ENCODE measurements around the gene KLHL36.

KLHL36 gene

GRCh38 chr16:84647828-84648594, at the start of gene KLHL36:
KLHL36 (plus strand) TSS chr16:84648511; CDS start chr16:84650868, 2,357 bp downstream.
- TF ChIP-seq ZNF274 (IDR thresholded peaks at IDR 0.05; ENCODE audit: low read depth, low read length): no peak
- peak within 1 kb of the TSS; percentile 70 for H3K4me3 ChIP-seq (ENCODE audit: low read length)

GRCh38 chr16:84599521-84600202, 48.6 kb upstream of the KLHL36 start:
- TF ChIP-seq ZNF274 (IDR thresholded peaks at IDR 0.05; ENCODE audit: low read depth, low read length): no peak
- peak overlapping the region; percentile 45; the same call in 1 of the 2 replicates for H3K4me3 ChIP-seq (ENCODE audit: low read length)

- TF ChIP-seq ZNF274 (IDR thresholded peaks at IDR 0.05; ENCODE audit: low read depth, low read length): no peak
- H3K4me3 ChIP-seq (ENCODE audit: low read length): peak overlapping the region; percentile 34; the same call in 1 of the 2 replicates
These were observed 47.7 kb upstream of the KLHL36 start for GRCh38 chr16:84600343-84601229.

- no peak for TF ChIP-seq ZNF274 (IDR thresholded peaks at IDR 0.05; ENCODE audit: low read depth, low read length)
- H3K4me3 ChIP-seq (ENCODE audit: low read length): no peak overlapping the region
These were observed 45.0 kb upstream of the KLHL36 start for GRCh38 chr16:84603140-84603816.

GRCh38 chr16:84603940-84604339, 44.4 kb upstream of the KLHL36 start:
- no peak overlapping the region for H3K4me3 ChIP-seq (ENCODE audit: low read length)
- no peak for TF ChIP-seq ZNF274 (IDR thresholded peaks at IDR 0.05; ENCODE audit: low read depth, low read length)

GRCh38 chr16:84604477-84605013, 43.8 kb upstream of the KLHL36 start:
- no peak overlapping the region for H3K4me3 ChIP-seq (ENCODE audit: low read length)

GRCh38 chr16:84605339-84605848, 42.9 kb upstream of the KLHL36 start:
- H3K4me3 ChIP-seq (ENCODE audit: low read length): no peak overlapping the region
- TF ChIP-seq ZNF274 (IDR thresholded peaks at IDR 0.05; ENCODE audit: low read depth, low read length): no peak

More at GRCh38 chr16:84604477-84605013, 43.8 kb upstream of the KLHL36 start:
- TF ChIP-seq ZNF274 (IDR thresholded peaks at IDR 0.05; ENCODE audit: low read depth, low read length): no peak

- no peak overlapping the region for H3K4me3 ChIP-seq (ENCODE audit: low read length)
- no peak for TF ChIP-seq ZNF274 (IDR thresholded peaks at IDR 0.05; ENCODE audit: low read depth, low read length)
These were observed 42.0 kb upstream of the KLHL36 start for GRCh38 chr16:84606081-84606875.

- TF ChIP-seq ZNF274 (IDR thresholded peaks at IDR 0.05; ENCODE audit: low read depth, low read length): no peak
- H3K4me3 ChIP-seq (ENCODE audit: low read length): no peak overlapping the region
These were observed 41.2 kb upstream of the KLHL36 start for GRCh38 chr16:84607061-84607460.

- no peak for TF ChIP-seq ZNF274 (IDR thresholded peaks at IDR 0.05; ENCODE audit: low read depth, low read length)
These were observed 40.6 kb upstream of the KLHL36 start for GRCh38 chr16:84607694-84608093.

GRCh38 chr16:84608282-84608681, 40.0 kb upstream of the KLHL36 start:
- no peak overlapping the region; the same call in 1 of the 2 replicates for H3K4me3 ChIP-seq (ENCODE audit: low read length)

More at GRCh38 chr16:84607694-84608093, 40.6 kb upstream of the KLHL36 start:
- no peak overlapping the region for H3K4me3 ChIP-seq (ENCODE audit: low read length)

GRCh38 chr16:84609563-84610177, 38.6 kb upstream of the KLHL36 start:
- no peak overlapping the region for H3K4me3 ChIP-seq (ENCODE audit: low read length)

More at GRCh38 chr16:84608282-84608681, 40.0 kb upstream of the KLHL36 start:
- TF ChIP-seq ZNF274 (IDR thresholded peaks at IDR 0.05; ENCODE audit: low read depth, low read length): no peak

More at GRCh38 chr16:84609563-84610177, 38.6 kb upstream of the KLHL36 start:
- TF ChIP-seq ZNF274 (IDR thresholded peaks at IDR 0.05; ENCODE audit: low read depth, low read length): no peak
